Endothelial cell of umbilical vein (primary cell): Measurements from ENCODE around the gene SPZ1. TPM values are rescaled to one million over a fixed set of nuclear protein-coding genes. Genes with fewer than 3 reads are reported as not detected.

Experiments used
- BruUV-seq: library from RNA; stranded (reverse); fragments of 400-500 nt; replicated peaks from 2 replicates; lab custom pipeline; 2021; lab: Mats Ljungman, UMichigan
- CTCF ChIA-PET: fragments of 300-600, 350-600 bp; sonication (Branson Sonifier 250); formaldehyde crosslinking; loops from one replicate; lab custom pipeline; 2021; ENCODE audit warnings: antibody characterized with exemption, inconsistent platforms; lab: Charles Lee
- POLR2A ChIA-PET: fragments of 300-600, 350-600 bp; sonication (Branson Sonifier 250); formaldehyde crosslinking; loops from one replicate; lab custom pipeline; 2021; ENCODE audit warnings: antibody characterized with exemption, inconsistent platforms; lab: Charles Lee
- DNase-seq: peaks from one replicate; pipeline ENCODE4 v3.0.0-alpha.2; 2011; ENCODE audit warnings: low read depth, low spot score
- FAIRE-seq: peaks from 2 replicates; lab custom pipeline; 2011; peaks lifted over from hg19 to GRCh38; lab: Jason Lieb, UNC
- H2AFZ ChIP-seq: 2 replicates; pipeline ENCODE4 v1.6.0; 2012; ENCODE audit warnings: low read depth, low read length, control low read depth, inconsistent platforms
- H3K27ac ChIP-seq: 2 replicates; pipeline ENCODE4 v1.5.1; 2011; ENCODE audit warnings: low read depth, mild to moderate bottlenecking, control low read depth, low read length, moderate library complexity; ENCODE audit not compliant: insufficient read depth
- H3K27me3 ChIP-seq, 2 experiments: 2 replicates each; pipeline versions ENCODE4 v1.6.0 to v1.6.1; 2011; ENCODE audit warnings: low read length in 2 of 2, mixed read lengths in 1 of 2; ENCODE audit not compliant: control insufficient read depth in 2 of 2, insufficient read depth in 2 of 2
- H3K36me3 ChIP-seq, 2 experiments: 2 replicates in 1 of 2; 3 replicates in 1 of 2; pipeline ENCODE4 v1.5.1; 2011; ENCODE audit warnings: low read length in 2 of 2, mild to moderate bottlenecking in 1 of 2, moderate library complexity in 1 of 2; ENCODE audit not compliant: control insufficient read depth in 2 of 2, insufficient read depth in 2 of 2; ENCODE audit errors: extremely low read depth in 1 of 2
- H3K4me1 ChIP-seq: 3 replicates; pipeline ENCODE4 v1.5.1; 2011; ENCODE audit warnings: mild to moderate bottlenecking, low read length; ENCODE audit not compliant: control insufficient read depth, insufficient read depth; ENCODE audit errors: extremely low read depth
- H3K4me2 ChIP-seq: 2 replicates; pipeline ENCODE4 v1.6.1; 2011; ENCODE audit warnings: low read length, control low read depth, mixed read lengths; ENCODE audit not compliant: insufficient read depth
- H3K4me3 ChIP-seq, 3 experiments: fragments of 200-600 bp in 1 of 3; sonication (generic), shearing (Covaris generic) in 1 of 3; replicated peaks in 1 of 3; 2 replicates each; pipeline ENCODE4 v1.5.1; 2011 to 2016; ENCODE audit warnings: control low read depth in 3 of 3, low read length in 3 of 3, mild to moderate bottlenecking in 2 of 3, inconsistent platforms in 1 of 3, low read depth in 1 of 3, moderate library complexity in 1 of 3; ENCODE audit not compliant: insufficient read depth in 1 of 3
- H3K79me2 ChIP-seq: 2 replicates; pipeline ENCODE4 v1.6.0; 2012; ENCODE audit warnings: low read length, inconsistent platforms; ENCODE audit not compliant: control insufficient read depth, insufficient read depth
- H3K9ac ChIP-seq: replicated peaks from 2 replicates; pipeline ENCODE3; 2011; ENCODE audit warnings: low read length, control low read depth; ENCODE audit not compliant: insufficient read depth; ENCODE audit errors: extremely low read depth
- H3K9me1 ChIP-seq: replicated peaks from 3 replicates; pipeline ENCODE4 v1.6.0; 2011; ENCODE audit warnings: mild to moderate bottlenecking, low read length; ENCODE audit not compliant: control insufficient read depth, insufficient read depth; ENCODE audit errors: extremely low read depth
- H3K9me3 ChIP-seq: replicated peaks from 2 replicates; pipeline ENCODE4 v1.5.1; 2012; ENCODE audit warnings: low read length, inconsistent platforms; ENCODE audit not compliant: control insufficient read depth, insufficient read depth
- H4K20me1 ChIP-seq: replicated peaks from 2 replicates; pipeline ENCODE3; 2011; ENCODE audit warnings: mild to moderate bottlenecking, low read length; ENCODE audit not compliant: control insufficient read depth, insufficient read depth; ENCODE audit errors: extremely low read depth
- FOS ChIP-seq: IDR thresholded peaks from 2 replicates; pipeline ENCODE4 v1.6.1; 2011; ENCODE audit warnings: mild to moderate bottlenecking, low read length, moderate library complexity, borderline replicate concordance; ENCODE audit not compliant: insufficient read depth
- GATA2 ChIP-seq: IDR thresholded peaks from 2 replicates; pipeline ENCODE4 v1.7.0; 2011; ENCODE audit warnings: low read depth, mild to moderate bottlenecking, moderate library complexity, mixed read lengths, low read length; ENCODE audit not compliant: insufficient read length, insufficient read depth
- JUN ChIP-seq: IDR thresholded peaks from 2 replicates; pipeline ENCODE4 v1.6.1; 2011; ENCODE audit warnings: borderline replicate concordance, low read depth; ENCODE audit not compliant: insufficient read length, insufficient read depth
- MYC ChIP-seq: IDR thresholded peaks from one replicate; pipeline ENCODE4 v1.6.1; 2011; ENCODE audit warnings: mild to moderate bottlenecking, low read depth, low read length
- POLR2A ChIP-seq: IDR thresholded peaks from 2 replicates; pipeline ENCODE4 v1.6.1; 2012; ENCODE audit warnings: low read depth, mild to moderate bottlenecking, control low read depth, low read length
- POLR2AphosphoS5 ChIP-seq: IDR thresholded peaks from 2 replicates; pipeline ENCODE4 v1.6.1; 2012; ENCODE audit warnings: low read depth, mild to moderate bottlenecking, control low read depth, low read length, moderate library complexity; ENCODE audit not compliant: insufficient read depth
- dilution Hi-C: fragments of 300-500 bp; cut with MboI; formaldehyde crosslinking; loops from one replicate; pipeline ENCODE4 v1.15.0; 2019; ENCODE audit warnings: low sequenced_read_pairs; ENCODE audit not compliant: extremely low pct_ligation_motif_present
- intact Hi-C: fragments of 100-400 bp; cut with micrococcal nuclease; formaldehyde crosslinking; loops from one replicate; pipeline ENCODE4 v1.10.0; 2022
- polyA plus RNA-seq, 4 experiments: library from polyadenylated mRNA; depleted of rRNA in 3 of 4; stranded (reverse) in 3 of 4; unstranded in 1 of 4; fragments of >200 nt; gene quantifications; 2 replicates each; pipeline versions ENCODE4 v1.2.1 to v1.2.3, GENCODE V29; 2011 to 2012; ENCODE audit warnings: missing spikeins in 1 of 4
- total RNA-seq: library from RNA; stranded (reverse); gene quantifications from 2 replicates; pipeline ENCODE4 v1.2.3, GENCODE V29; 2021
- TF ChIP-seq, protein P1 (sequence below): IDR thresholded peaks from 2 replicates; pipeline ENCODE4 v1.6.1; 2011; ENCODE audit not compliant: insufficient read depth, insufficient read length
- TF ChIP-seq, protein P2 (sequence below), 2 donors: IDR thresholded peaks; 1 replicate in 1 of 2; 2 replicates in 1 of 2; pipeline ENCODE4 v1.5.1; 2011; ENCODE audit warnings: low read length in 2 of 2, mild to moderate bottlenecking in 2 of 2, moderate library complexity in 2 of 2, control low read depth in 1 of 2, inconsistent platforms in 1 of 2, low read depth in 1 of 2; ENCODE audit not compliant: insufficient read depth in 1 of 2; ENCODE audit errors: extremely low read depth in 1 of 2

Gene SPZ1
- total and polyA plus RNA-seq, 2 donors (not counting 3 experiments of a cell fraction or from before 2014, with no cell fraction given) = not detected

DNA sequence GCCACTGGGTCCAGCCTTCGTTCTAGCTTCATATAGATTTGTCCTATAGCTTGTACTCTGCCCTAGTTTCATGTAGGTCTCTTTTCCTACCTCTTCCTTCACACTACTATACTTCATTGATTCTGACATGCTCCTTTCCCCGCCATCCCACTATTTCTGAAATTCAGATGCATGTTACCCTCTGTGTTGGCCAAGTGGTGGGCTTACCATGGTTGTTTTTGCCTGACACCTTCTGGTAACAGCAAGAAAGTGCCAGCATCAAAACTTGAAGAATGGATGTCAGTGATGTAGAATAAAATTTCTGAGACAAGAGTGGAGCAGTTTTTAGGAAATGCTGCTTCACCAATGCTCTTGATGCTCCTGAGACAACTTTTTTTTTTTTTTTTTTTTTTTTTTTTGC is 44.5 kb upstream of the SPZ1 start:
- no peak for FAIRE-seq
- POLR2A ChIA-PET = no interaction called here
- intact Hi-C loops = loop anchor here (1.0 kb wide), 1 partner anchor 184 kb away; no protein-coding TSS in a partner anchor

DNA sequence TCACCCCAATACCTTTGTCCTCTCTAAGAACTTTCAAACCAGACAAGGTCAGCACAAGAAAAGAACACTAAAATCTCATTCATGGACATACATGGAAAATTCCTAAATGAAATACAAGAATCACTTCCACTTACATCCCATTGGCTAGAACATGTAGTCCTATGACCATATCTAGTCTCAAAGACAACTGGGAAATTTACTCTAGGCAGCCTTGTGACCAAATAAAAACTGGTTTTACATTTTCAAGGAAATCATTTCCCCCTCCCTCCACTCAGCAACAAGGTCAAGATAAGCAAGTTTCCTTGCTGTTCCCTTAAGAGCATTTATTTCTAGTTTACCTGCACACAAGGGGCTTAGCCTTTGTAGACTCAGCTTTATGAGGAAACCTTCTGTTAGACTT is 43.6 kb upstream of the SPZ1 start:
- BruUV-seq = no TSS peak
- no peaks in the 10 kb centered on the region for H3K27me3 ChIP-seq
- no peak overlapping the region for H3K27ac ChIP-seq
- TF ChIP-seq POLR2A = no peak
- TF ChIP-seq MYC = no peak
- TF ChIP-seq JUN = no peak
- TF ChIP-seq, protein P1, sequence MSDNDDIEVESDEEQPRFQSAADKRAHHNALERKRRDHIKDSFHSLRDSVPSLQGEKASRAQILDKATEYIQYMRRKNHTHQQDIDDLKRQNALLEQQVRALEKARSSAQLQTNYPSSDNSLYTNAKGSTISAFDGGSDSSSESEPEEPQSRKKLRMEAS = no peak
- TF ChIP-seq GATA2 = no peak
- no peak for TF ChIP-seq POLR2AphosphoS5
- DNase-seq (no peak), FAIRE-seq (no peak)
- H3K9me3 ChIP-seq = no peaks in the 10 kb centered on the region
- POLR2A ChIA-PET = no interaction called here
- no peaks in the 10 kb centered on the region for H4K20me1 ChIP-seq
- H3K4me2 ChIP-seq = no peak overlapping the region
- H2AFZ ChIP-seq = no peak overlapping the region
- intact Hi-C loops = no loop called here
- H3K36me3 ChIP-seq = no peaks in the 10 kb centered on the region
- H3K9me1 ChIP-seq = no peaks in the 10 kb centered on the region
- no peak overlapping the region for H3K9ac ChIP-seq
- H3K4me3 ChIP-seq = no peak overlapping the region
- no peaks in the 10 kb centered on the region for H3K79me2 ChIP-seq
- CTCF ChIA-PET = interaction anchor here (0.8 to 3.8 kb wide), 3 partner anchors 10 to 184 kb away, joined by 3 to 41 read pairs (median 4); no protein-coding TSS in a partner anchor
- H3K4me1 ChIP-seq = no peaks in the 10 kb centered on the region
- dilution Hi-C loops = no loop called here

More for the DNA sequence above, 44.5 kb upstream of the SPZ1 start:
- Histone ChIP-seq H3K4me1 (no peaks in the 10 kb centered on the region), H4K20me1 (no peaks in the 10 kb centered on the region), H3K9me1 (no peaks in the 10 kb centered on the region), H3K9ac (no peak overlapping the region), H3K4me2 (no peak overlapping the region), H2AFZ (no peak overlapping the region), H3K79me2 (no peaks in the 10 kb centered on the region), H3K4me3 (no peak overlapping the region), H3K9me3 (no peaks in the 10 kb centered on the region), H3K27me3 (no peaks in the 10 kb centered on the region), H3K27ac (no peak overlapping the region), H3K36me3 (no peaks in the 10 kb centered on the region)
- peak; percentile 21 for DNase-seq
- no peak for TF ChIP-seq FOS
- TF ChIP-seq, protein P2, sequence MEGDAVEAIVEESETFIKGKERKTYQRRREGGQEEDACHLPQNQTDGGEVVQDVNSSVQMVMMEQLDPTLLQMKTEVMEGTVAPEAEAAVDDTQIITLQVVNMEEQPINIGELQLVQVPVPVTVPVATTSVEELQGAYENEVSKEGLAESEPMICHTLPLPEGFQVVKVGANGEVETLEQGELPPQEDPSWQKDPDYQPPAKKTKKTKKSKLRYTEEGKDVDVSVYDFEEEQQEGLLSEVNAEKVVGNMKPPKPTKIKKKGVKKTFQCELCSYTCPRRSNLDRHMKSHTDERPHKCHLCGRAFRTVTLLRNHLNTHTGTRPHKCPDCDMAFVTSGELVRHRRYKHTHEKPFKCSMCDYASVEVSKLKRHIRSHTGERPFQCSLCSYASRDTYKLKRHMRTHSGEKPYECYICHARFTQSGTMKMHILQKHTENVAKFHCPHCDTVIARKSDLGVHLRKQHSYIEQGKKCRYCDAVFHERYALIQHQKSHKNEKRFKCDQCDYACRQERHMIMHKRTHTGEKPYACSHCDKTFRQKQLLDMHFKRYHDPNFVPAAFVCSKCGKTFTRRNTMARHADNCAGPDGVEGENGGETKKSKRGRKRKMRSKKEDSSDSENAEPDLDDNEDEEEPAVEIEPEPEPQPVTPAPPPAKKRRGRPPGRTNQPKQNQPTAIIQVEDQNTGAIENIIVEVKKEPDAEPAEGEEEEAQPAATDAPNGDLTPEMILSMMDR (IDR thresholded peaks at IDR 0.05; ENCODE audit: extremely low read depth in 1 of 2, insufficient read depth in 1 of 2, low read depth in 1 of 2, low read length in 2 of 2) = peak; percentile 4 to 42
- BruUV-seq = no TSS peak
- dilution Hi-C loops = no loop called here
- CTCF ChIA-PET = interaction anchor here (0.8 to 3.8 kb wide), 3 partner anchors 9 to 183 kb away, joined by 3 to 41 read pairs (median 4); no protein-coding TSS in a partner anchor
